Adrenal gland (tissue), 12 donors: Measurements from ENCODE around the gene ARHGEF2. TPM values are rescaled to one million over a fixed set of nuclear protein-coding genes. Genes with fewer than 3 reads are reported as not detected.

Source experiments
- DNase-seq, 7 donors: peaks; one replicate each; pipeline ENCODE4 v3.0.0-alpha.2; 2019 to 2020
- H3K27ac ChIP-seq, 5 donors: fragments of 200-600 bp; sonication (generic) in 4 of 5; 1 replicate in 3 of 5; 2 replicates in 2 of 5; pipeline versions ENCODE4 v1.5.1 to v1.8.0; 2016 to 2020; ENCODE audit warnings: mild to moderate bottlenecking in 1 of 5
- H3K27me3 ChIP-seq: fragments of 200-600 bp; 2 replicates; pipeline ENCODE4 v1.8.0; 2021
- H3K36me3 ChIP-seq, 2 donors: fragments of 200-600 bp; replicated peaks in 1 of 2; 1 replicate in 1 of 2; 2 replicates in 1 of 2; pipeline versions ENCODE4 v1.5.1 to v1.8.0; 2018 to 2022
- H3K4me1 ChIP-seq, 2 donors: fragments of 200-600 bp; replicated peaks in 1 of 2; 1 replicate in 1 of 2; 2 replicates in 1 of 2; pipeline versions ENCODE4 v1.5.1 to v1.8.0; 2018 to 2021
- H3K4me3 ChIP-seq, 4 donors: fragments of 200-600 bp; sonication (generic) in 3 of 4; one replicate each; pipeline ENCODE4 v1.5.1; 2016 to 2018
- H3K9me3 ChIP-seq, 3 donors: fragments of 200-600 bp; sonication (generic) in 1 of 3; replicated peaks in 1 of 3; 1 replicate in 2 of 3; 2 replicates in 1 of 3; pipeline versions ENCODE4 v1.5.1 to v1.8.0; 2016 to 2021
- CTCF ChIP-seq, 6 experiments: fragments of 450-650 bp in 4 of 6; fragments of 200-600 bp in 2 of 6; sonication (generic) in 1 of 6; IDR thresholded peaks; 1 replicate in 5 of 6; 2 replicates in 1 of 6; pipeline versions ENCODE4 v1.5.1 to v1.8.0; 2016 to 2021; ENCODE audit warnings: antibody characterized with exemption in 6 of 6, mild to moderate bottlenecking in 2 of 6, moderate library complexity in 1 of 6
- POLR2A ChIP-seq, 2 donors: fragments of 450-650 bp; IDR thresholded peaks; one replicate each; pipeline ENCODE4 v1.6.1; 2017; ENCODE audit warnings: antibody characterized with exemption in 2 of 2, mild to moderate bottlenecking in 2 of 2, moderate library complexity in 1 of 2
- WGBS, 4 donors: extraction: QIAGEN DNeasy Blood & Tissue Kit in 2 of 4; methylation state at CpG; one replicate each; pipeline versions ENCODE4 v1.1.5 to v1.1.7; 2013 to 2017; 5-methylcytosine and 5-hydroxymethylcytosine counted together
- intact Hi-C, 2 donors: fragments of 100-400 bp; cut with DNase I; formaldehyde crosslinking; loops; one replicate each; pipeline versions ENCODE4 v1.14.1 to v1.15.0; 2022 to 2023
- polyA plus RNA-seq, 3 donors: library from polyadenylated mRNA; stranded (reverse); fragments of 200-250 nt in 2 of 3; fragments of 350-450 nt in 1 of 3; fragmentation: Illumina TruSeq in 1 of 3; extraction: RNeasy Lipid Tissue Mini Kit (QIAGEN cat#74804) in 1 of 3; gene quantifications; one replicate each; pipeline ENCODE4 v1.2.3, GENCODE V29; 2013 to 2014
- total RNA-seq, 9 donors: library from RNA; depleted of rRNA in 4 of 9; stranded (reverse); fragments of >200 nt in 4 of 9; fragments of 120-200 nt in 1 of 9; fragmentation: NEBNext Ultra II Directional in 1 of 9; extraction: Animal tissue kit (Norgen Biotek cat#: 25700) in 1 of 9; gene quantifications; one replicate each; pipeline versions ENCODE4 v1.1.0 to v1.2.4, GENCODE V29; 2013 to 2023
- donor health status: healthy with polysubstance abuse.
- donor health status: Bipolar disorder and iron deficiency.
- donor health status: DM: yes; HTN: yes; CAD: no.
- donor health status: DM: no; HTN: no; CAD: no.
- donor health status: DM: no; HTN: no; CAD: no.
- donor health status: DM: yes; HTN: yes; CAD: no.

ARHGEF2 gene
- total and polyA plus RNA-seq, 12 donors: 7.6 to 41.3 (median 29.8) TPM

- Histone ChIP-seq H3K27me3 (no peaks in the 10 kb centered on the region), H3K4me3 (no peak overlapping the region), H3K27ac (no peak overlapping the region), H3K4me1 (peaks cover 13 to 20% of the 10 kb centered on the region in 2 donors), H3K36me3 (peaks cover 0 to 87% of the 10 kb centered on the region in 2 donors), H3K9me3 (no peaks in the 10 kb centered on the region)
- 89 to 95% (median 91%) methylated on average over 7 of the region's 7 CpGs for WGBS, 4 donors
- no peak for TF ChIP-seq POLR2A (IDR thresholded peaks at IDR 0.05)
- TF ChIP-seq CTCF (IDR thresholded peaks at IDR 0.05): no peak
- DNase-seq: no peak
- intact Hi-C loops: loop anchor here in 1 of 2 donors (5.0 kb wide), 1 partner anchor 42 kb away; no protein-coding TSS in a partner anchor
These were observed 36.5 kb upstream of the ARHGEF2 start for GRCh38 chr1:156014829-156015228.

GRCh38 chr1:156012051-156012817 lies 33.9 kb upstream of the ARHGEF2 start:
- intact Hi-C loops: loop anchor here in 1 of 2 donors (5.0 kb wide), 1 partner anchor 45 kb away; no protein-coding TSS in a partner anchor
- DNase-seq: no peak
- H3K27me3 ChIP-seq: no peaks in the 10 kb centered on the region
- no peak overlapping the region for H3K4me3 ChIP-seq
- 84 to 92% (median 88%) methylated on average over 4 of the region's 4 CpGs for WGBS, 4 donors
- peaks cover 0 to 88% of the 10 kb centered on the region in 2 donors for H3K36me3 ChIP-seq
- H3K27ac ChIP-seq: no peak overlapping the region
- peaks cover 0 to 5% of the 10 kb centered on the region in 2 donors for H3K4me1 ChIP-seq
- no peak for TF ChIP-seq POLR2A (IDR thresholded peaks at IDR 0.05)
- no peak for TF ChIP-seq CTCF (IDR thresholded peaks at IDR 0.05)
- no peaks in the 10 kb centered on the region for H3K9me3 ChIP-seq

GRCh38 chr1:156009404-156009803 lies 31.1 kb upstream of the ARHGEF2 start:
- no peak overlapping the region for H3K27ac ChIP-seq

More at GRCh38 chr1:156009404-156009803, 31.1 kb upstream of the ARHGEF2 start:
- no peak overlapping the region for H3K4me3 ChIP-seq
- DNase-seq: no peak
- no peaks in the 10 kb centered on the region for H3K9me3 ChIP-seq
- 53 to 71% (median 56%) methylated on average over 3 of the region's 3 CpGs for WGBS, 4 donors
- no peak for TF ChIP-seq CTCF (IDR thresholded peaks at IDR 0.05)
- TF ChIP-seq POLR2A (IDR thresholded peaks at IDR 0.05): no peak
- peaks cover 0 to 62% of the 10 kb centered on the region in 2 donors for H3K36me3 ChIP-seq
- H3K27me3 ChIP-seq: no peaks in the 10 kb centered on the region
- intact Hi-C loops: loop anchor here in 1 of 2 donors (10.0 kb wide), 1 partner anchor 55 kb away; the partner anchor contains the start of gene RAB25
- peaks cover 0 to 5% of the 10 kb centered on the region in 2 donors for H3K4me1 ChIP-seq
